Stimulated activated CD8-positive, alpha-beta memory T cell treated with anti-CD3 and anti-CD28 coated beads, Interleukin-15, amount 100 ng/mL, for 48 hours (primary cell): Measurements from ENCODE around the gene BBLN.
"Not testable (repeated sequence)": the region's sequence is repeated elsewhere in the genome, so short reads cannot be mapped to it uniquely, and the experiment has no call there.

Experiments
- DNase-seq, 2 donors: peaks; one replicate each; pipeline ENCODE4 v3.0.0-alpha.2; 2020; ENCODE audit warnings: low read depth in 2 of 2

BBLN gene

DNA sequence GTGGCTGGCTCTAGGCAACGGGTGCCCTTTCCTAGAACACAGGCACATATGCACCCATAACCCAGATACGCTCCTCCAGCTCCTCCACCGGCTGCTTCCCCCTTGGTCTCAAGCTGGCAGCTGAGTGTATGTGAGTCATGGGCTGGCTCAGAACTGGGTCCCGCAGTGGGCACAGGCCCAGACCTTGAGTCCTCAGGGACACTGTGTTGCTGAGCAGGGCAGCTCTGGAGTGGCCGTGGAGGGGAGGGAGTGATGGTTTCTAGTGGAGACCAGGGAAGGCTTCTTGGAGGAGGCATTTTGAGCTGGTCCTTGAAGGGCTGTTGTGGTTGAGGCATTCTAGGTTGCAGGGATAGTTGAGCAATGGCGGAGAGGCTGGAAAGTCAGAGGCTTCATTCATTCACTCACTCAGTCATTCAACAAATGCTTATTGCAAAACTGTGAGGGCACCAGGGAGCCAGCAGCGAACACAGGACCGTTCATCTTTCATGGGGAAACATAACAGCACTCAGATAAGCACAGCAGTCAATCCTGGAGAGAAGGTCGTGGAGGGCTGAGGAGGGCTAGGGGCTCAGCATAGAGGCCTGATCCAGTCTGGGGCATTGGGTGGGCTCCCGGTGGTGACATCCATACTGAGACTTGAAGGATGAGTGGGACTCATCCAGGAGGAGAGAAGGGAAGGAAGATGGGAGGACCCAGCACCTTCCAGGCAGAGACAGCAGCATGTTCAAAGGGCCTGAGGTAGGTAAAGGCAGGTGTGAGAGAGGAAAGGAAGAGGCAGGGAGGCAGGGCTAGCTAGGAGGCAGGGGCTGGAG lies 2.4 kb downstream of the BBLN start:
- no peak for DNase-seq

GRCh38 chr9:128163027-128163515 lies 3.0 kb downstream of the BBLN start:
- DNase-seq: no peak

DNA sequence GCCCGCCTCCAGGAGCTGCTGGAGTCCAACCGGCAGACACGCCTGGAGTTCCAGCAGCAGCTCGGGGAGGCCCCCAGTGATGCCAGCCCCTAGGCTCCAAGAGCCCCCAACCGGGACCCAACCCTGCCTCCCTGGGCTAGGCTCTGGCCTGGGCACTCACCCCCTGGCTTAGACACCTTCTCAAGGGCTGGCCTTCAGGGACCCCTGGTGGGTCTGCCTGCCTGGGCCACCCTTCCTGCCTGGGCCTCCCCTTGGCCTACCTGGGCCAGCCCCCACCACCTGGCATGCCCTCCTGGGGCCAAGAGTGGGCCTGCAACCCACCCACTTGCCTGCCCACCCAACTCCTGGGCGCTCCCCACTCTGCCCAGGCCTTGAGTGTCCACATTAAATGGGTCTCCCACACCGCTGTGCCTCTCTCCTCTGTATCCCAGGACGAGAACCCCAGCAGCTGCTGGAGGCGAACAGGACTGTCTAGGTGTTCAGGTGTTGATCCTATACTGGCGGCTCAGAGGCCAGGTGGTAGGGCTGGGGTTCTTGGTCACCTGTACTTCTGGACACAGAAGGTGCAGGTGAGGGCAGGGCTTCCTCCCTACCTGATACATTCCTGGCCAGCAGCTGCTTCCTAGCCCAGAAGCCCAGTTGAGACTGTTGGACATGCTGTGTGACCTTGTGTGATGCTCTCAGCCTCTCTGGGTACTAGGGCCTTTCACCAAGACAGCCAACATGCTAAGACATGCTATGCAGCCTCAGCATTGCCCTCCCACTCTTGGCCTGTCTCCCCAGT lies 3.6 kb downstream of the BBLN start:
- no peak for DNase-seq

DNA sequence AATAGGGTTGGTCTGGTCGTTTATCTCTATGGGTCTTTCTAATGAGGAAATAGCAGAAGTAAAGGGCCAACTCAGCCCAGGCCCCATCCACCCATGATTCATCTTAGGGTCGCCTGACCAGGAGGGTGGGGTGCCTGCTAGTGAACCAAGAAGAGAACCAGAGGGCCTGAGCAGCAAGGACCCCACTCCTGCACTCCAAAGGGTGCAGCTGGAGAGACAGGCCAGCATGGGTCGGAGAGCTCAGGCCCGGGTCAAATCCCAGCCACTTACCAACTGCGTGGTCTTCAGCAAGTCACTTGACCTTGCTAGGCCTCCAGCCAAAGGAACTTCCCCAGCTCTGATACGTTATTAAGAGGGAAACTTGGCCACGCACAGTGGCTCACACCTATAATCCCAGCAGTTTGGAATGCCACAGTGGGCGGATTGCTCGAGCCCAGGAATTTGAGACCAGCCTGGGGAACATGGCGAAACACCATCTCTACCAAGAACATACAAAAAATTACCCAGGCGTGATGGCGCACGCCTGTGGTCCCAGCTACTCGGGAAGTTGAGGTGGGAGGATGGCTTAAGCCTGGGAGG lies 4.3 kb downstream of the BBLN start:
- DNase-seq: no peak

DNA sequence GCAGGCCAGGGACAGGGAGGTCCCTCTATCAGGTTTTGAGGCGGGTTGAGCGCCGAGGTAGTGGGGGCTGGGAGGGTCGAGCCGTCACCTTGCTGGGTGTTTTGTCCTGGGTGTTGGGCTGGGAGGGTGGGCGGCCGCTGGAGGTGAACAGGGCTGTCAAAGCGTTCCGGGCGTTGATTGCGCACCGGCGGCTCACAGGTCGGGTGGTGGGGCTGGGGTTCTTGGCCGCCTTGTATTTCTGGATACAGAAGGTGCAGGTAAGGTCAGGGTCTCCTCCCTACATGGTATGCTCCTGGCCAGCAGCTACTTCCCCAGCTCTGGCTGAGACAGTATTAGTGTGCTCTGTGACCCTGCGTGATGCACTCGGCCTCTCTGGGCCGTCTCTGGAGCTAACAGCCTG lies 6.1 kb downstream of the BBLN start:
- DNase-seq: no peak

GRCh38 chr9:128167209-128167608 lies 7.1 kb downstream of the BBLN start:
- DNase-seq: no peak

- no peak for DNase-seq
Observed at GRCh38 chr9:128168731-128169308, 8.8 kb downstream of the BBLN start.

- no peak for DNase-seq
Observed at GRCh38 chr9:128169492-128169891, 9.4 kb downstream of the BBLN start.

DNA sequence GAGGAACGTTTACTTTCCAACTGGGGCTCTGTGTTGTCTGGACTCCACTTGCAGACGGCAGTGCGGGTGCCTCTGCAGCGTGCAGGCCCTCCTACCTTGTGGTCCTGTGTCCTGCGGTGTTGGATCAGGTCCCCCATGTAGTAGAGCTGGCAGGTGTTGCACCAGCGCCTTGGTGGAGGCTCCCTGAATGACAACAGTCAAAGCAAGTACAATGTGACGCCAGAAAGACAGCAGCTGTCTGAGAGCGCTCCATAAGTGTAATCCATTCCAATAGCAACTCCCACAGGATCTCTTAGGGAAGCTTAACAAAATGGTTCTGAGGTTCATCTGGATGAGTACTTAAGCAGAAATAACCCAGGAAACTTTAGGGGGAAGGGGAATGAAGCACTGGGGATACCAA lies 9.9 kb downstream of the BBLN start:
- DNase-seq: no peak

DNA sequence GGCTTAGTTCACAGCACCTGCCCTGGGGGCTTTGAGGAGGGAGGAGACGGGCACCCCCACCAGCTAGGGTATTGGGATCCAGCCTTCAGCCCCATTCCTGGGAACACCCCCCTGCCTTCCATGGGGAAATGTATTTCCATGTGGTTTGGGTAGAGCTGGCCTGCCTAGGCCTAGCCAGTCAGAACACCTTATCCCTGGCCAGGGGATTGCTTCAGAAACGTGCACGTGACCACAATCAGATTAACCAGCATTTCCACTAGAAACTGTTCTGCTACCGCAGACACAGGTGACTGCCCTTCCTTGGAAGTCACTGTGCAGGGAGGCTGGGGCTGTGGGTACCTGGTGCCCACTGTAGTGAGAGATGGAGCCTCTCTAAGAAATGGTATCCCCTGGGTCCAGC lies 14.0 kb downstream of the BBLN start:
- no peak for DNase-seq

DNA sequence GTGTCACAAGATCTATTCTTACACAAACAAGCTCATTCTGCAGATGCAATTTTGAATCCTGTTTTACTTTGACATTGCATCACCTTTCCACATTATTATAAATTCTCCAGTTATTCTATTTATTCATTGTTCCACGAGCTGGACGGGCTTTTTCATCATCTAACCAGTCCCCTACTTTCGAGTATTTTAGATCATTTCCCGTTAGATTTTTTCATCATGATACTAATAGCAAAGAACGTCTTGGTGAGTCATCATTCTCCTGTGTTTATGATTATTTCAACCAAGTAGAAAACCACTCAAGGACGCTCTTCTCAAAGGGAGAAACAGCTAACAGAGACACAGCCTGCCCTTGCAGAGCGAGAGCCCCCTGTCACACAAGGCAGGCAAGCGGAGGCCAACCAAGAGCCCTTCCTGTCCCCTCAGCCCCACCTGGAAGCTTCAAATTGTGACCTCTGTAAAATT lies 15.1 kb downstream of the BBLN start:
- no peak for DNase-seq

GRCh38 chr9:128175726-128176125 lies 15.7 kb downstream of the BBLN start:
- DNase-seq: no peak

- no peak for DNase-seq
Observed at GRCh38 chr9:128178806-128179431, 18.9 kb downstream of the BBLN start.

GRCh38 chr9:128180001-128180400 lies 19.9 kb downstream of the BBLN start:
- DNase-seq: no peak

DNA sequence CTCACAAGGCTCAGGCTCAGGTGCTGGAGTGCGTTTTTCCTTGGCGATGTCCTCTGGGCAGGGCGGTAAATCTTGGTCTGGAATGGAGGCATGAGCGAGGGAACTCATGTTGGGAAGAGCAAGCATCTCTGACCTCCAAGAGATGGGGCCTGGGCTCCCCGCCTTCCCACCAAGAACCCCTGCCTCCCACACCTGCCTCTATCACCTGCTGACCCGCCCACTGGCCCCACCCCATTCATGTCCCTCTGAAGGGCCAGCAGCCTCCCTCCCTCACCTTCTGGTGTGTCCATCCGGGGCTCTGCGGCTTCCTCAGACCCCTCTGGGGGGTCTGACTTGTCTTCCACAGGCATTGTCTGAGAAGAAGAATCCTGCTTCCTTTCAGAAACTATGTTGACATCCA lies 20.4 kb downstream of the BBLN start:
- no peak for DNase-seq

DNA sequence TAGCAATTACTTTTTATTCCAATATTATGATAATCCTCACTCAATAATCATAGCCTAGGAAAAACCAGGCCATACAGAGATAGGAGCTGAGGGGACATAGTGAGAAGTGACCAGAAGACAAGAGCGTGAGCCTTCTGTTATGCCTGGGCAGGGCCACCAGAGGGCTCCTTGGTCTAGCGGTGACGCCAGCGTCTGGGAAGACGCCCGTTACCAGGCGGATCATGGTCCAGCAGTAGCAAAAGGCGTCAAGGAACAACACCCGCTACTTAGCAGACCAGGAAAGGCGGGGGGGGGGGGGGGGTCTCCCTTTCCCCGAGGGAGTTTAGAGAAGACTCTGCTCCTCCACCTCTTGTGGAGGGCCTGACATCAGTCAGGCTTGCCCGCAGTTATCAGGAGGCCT lies 21.4 kb downstream of the BBLN start:
- not testable (repeated sequence) for DNase-seq

DNA sequence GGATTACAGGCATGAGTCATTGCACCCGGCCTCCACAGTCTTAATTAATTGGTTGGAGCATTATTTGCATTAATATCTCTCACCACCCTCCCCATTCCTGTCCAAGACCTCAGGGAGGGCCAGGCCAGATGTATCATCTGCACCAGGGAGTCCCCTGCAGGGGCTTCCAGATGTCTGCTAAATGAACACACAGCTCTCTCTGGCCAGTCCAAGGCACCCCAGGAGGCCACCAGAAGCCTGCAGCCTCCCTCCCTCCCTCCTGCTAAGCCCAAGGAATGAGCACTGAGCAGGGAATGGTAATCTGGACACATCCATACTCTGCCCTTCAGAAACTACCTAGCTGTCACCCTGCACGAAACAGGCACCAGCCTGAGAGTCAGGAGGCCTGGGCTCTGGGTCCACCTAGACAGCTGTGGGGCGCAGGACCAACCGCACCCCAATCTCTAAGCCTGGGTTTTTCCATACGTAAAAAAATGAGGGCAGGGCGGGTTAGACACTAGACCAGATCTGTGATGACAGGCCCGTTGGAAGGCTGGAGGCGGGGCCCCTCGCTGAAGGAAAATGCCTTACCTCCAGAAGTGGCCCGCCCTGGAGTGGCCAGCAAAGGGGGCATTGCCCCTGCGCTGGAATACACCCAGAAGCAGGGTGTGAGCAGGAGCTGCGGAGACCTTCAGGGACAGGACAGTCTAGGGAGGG lies 23.0 kb downstream of the BBLN start:
- DNase-seq: no peak

DNA sequence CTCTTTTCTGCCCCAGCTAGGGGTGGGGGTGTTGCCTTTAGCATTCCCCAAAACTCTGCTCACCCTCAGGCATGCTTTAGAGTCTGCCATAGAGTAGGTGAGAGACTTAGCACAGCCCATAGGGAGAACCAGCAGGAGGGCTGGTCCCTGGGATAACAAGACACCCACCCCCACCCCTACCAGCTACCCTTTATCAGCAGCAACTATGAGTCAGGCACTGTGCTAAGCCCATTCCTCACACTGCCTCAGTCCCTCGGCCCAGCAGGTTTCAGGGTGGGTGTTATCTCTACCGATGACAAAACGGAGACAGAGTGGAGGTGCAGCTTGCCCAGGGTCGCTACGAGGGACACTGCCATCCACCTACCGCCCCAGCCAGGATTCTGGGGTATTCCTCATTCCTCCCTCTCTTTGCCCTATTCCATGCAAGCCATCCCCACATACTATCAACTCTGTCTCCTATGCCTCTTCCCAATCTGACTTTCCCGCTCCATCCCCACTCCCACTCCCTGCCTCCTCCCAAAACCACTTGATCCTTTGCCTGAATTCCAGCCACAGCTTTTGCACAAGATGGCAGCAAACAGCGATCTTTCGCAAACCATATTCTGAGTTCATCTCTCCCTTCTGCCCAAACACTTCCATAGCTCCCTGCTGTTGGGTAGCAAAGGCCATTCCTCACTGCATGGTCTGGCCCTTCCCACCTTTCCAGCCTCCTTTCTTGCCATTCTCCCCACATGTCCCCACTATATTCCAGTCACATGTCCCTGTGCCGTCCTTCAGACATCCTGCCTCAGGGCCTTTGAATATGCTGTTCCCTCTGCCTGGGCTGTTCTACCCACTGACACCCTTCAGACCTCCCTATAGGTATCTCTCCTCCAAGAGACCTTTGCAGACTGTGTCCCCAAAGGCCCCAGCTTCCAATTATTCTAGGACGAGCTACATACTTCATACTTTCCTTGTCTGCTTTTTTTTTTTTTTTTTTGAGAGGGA lies 26.2 kb downstream of the BBLN start:
- DNase-seq: no peak

DNA sequence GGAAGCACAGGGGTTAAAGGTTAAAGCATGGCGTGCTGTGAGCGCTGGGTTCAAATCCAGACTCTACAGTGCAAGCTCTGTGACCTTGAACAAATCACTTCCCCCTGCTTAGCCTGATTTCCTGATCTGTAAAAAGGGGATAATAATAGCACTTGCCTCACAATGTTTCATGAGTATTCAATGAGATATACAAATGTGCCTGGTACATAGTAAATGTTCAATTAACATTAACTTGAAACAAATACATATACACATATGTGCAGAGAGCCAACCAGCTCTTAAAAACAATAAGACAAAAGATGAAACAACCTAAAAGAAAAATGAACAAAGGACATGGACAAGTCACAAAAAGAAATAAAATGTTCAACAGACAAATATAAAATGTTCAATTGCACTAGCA lies 27.3 kb downstream of the BBLN start:
- DNase-seq: no peak

DNA sequence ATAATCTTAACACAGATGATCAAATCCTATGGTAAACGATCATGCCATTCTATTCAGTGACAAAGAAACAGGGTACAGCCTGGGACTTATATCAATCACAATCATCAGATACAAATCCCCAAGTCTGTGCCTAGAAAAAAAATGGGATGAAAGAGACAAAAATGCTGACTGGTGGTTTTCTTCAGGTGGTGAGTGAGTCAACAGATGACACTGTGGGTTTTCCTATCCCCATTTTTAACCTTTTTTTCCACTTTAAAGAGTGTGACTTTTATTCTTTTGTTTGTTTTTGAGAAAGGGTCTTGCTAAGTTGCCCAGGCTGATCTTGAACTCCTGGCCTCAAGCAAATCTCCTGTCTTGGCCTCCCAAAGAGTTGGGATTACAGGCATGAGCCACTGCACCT lies 28.1 kb downstream of the BBLN start:
- no peak for DNase-seq
